NCI-H1105 (cell line): ENCODE measurements around the gene ANKRD44.
"Not testable (repeated sequence)": the region's sequence is repeated elsewhere in the genome, so short reads cannot be mapped to it uniquely, and the experiment has no call there.

Experiments
- DNase-seq: peaks from one replicate; lab custom pipeline; 2025; lab: John Stamatoyannopoulos, UW

ANKRD44 gene

DNA sequence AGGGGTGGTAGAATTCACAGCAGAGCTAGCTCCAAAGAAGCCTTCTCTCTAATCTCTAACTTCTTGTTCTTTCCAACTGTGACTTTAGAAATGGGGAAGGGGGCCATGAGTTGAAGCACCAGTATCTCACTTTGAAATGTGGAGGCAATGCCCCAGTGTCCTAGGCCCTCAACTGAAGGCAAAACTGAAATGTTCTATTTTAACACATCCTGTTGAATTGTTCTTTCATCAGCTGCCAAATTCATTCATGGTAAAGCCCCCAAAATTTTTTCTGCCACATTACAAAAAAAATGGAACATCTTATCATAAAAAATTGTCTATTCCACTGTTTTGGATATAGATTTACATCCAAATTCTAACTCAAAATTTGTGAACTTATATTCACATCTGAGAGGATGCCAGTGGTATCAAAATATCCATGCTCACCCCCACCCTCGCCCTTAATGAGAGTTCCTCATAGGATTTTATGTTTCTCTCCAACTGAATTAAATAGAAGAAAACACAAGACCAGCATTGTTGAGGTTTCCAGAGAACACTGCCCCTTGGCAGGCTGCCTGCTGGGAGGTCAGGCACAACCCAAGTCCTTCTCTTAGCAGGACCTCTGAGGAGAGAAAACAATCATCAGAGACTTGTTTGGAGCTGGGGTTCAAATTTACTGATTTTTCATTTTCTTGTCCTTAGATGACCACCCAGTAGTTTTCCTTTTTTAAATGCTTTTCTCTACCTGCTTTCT lies 236.7 kb downstream of the ANKRD44 start:
- DNase-seq = no peak

DNA sequence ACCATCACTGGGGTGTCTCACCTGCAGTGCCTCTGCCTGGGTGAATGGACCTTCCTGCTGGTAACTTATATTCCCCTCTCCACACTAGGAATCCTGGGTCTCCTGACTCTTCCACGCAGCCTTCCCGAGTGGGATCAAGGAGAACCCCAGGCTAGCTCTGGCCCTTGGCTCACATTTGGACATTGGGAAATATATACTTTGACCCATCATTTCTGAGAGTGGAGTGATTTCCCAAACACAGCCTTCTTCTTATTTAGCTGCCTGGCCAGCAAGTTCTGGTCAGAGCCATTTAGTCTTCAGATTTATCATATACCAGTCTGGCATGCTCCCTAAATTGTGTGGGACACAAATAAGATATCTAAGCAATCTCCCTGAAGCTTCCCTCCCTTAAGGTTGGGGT lies 237.3 kb downstream of the ANKRD44 start:
- no peak for DNase-seq

DNA sequence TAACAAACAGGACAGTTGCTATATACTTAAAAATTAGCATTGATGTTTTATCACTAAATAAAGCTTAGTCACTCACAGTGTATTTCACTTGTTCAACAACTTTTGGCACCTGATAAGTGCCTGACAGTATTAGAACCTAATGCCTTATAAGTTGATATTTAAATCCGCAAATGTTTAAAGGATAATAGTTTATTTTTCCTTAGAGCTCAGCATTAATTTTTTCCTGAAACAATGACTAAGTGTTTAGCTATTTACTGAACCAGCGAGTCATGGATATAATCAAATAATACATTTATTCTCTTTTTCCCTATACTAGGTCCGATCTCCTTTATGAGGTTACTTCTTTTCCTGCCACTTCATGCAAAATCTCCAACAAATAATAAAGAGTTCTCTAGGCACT lies 238.0 kb downstream of the ANKRD44 start:
- no peak for DNase-seq

DNA sequence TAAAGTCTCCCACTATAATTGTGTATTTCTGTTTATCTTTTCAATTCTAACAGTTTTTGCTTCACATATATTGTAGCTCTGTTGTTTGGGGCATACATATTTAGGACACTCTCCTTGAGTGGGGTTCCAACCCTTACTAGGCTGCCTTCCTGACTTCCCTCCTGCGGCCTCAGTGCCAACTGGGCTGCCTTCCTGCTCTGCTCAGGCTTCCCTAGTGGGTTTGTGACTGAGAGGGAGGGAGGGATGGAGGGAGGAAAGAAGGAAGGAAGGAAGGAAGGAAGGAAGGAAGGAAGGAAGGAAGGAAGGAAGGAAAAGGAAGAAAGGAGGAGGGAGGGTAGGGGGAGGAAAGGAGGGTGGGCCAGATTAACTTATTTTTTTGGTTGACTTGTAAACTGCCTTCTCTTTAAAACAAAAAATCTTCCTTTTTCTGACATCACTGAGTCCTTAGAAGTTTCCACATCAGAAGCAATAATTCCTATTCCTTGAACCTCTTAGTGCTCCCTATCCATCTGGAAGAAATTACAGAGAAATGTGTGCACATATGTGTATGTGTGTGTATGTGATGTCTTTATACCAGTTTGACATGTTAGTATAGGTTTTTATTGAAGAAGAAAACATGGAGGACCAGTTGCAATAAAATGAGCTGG lies 238.7 kb downstream of the ANKRD44 start:
- DNase-seq = no peak

- DNase-seq = no peak
Observed at GRCh38 chr2:197071213-197071612, 239.4 kb downstream of the ANKRD44 start.

GRCh38 chr2:197069958-197070357 lies 240.6 kb downstream of the ANKRD44 start:
- no peak for DNase-seq

GRCh38 chr2:197062574-197062973 lies 248.0 kb downstream of the ANKRD44 start:
- DNase-seq = not testable (repeated sequence)

GRCh38 chr2:197059477-197059876 lies 251.1 kb downstream of the ANKRD44 start:
- DNase-seq = no peak

DNA sequence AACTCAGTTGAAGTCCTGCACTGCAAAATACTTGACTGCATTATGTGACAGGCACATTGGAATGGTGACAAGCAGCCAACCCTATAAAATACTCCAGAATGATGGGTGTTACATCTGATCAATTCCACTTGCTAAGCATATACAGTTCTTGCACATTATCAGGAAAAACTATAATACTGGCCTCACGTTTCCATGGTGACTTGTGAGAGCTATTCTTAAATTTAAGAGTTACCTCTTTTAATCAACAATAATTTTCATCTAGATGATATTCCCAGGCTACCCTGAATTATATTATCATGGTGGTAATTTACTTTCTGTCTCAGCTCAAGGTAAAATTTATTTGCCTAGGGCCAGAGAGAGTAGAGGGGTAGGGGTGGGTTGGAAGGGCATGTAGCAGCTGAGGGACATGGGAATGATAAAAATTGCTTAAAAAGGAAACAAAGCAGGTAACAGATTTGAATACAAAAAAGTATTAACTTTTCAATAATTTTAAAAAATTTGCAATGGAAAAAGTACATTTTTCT lies 251.7 kb downstream of the ANKRD44 start:
- no peak for DNase-seq

GRCh38 chr2:197057959-197058358 lies 252.6 kb downstream of the ANKRD44 start:
- no peak for DNase-seq

GRCh38 chr2:197055045-197055444 lies 255.5 kb downstream of the ANKRD44 start:
- no peak for DNase-seq

DNA sequence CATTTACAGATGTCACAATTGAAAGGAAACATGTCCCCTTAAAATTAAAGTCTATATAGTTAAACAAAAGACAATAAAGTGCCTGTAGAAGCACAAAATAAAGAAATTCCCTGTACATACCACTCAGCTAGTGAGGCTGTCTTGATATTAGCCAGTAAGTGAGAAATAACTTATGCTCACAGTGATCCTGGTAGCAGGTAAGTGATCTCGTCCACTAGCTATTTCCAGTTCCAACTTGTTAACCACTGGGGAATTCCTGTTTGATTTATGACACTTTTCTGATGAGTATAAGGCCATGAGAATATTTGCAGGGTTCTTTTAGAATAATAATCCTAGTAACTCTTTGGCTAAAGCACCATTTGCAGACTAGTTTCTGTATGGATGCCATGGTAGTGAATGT lies 256.1 kb downstream of the ANKRD44 start:
- no peak for DNase-seq

- peak; percentile 93 for DNase-seq
Observed at GRCh38 chr2:197052356-197052755, 258.2 kb downstream of the ANKRD44 start.

GRCh38 chr2:197045115-197045514 lies 265.5 kb downstream of the ANKRD44 start:
- DNase-seq = no peak

- no peak for DNase-seq
Observed at GRCh38 chr2:197042739-197043196, 267.8 kb downstream of the ANKRD44 start.

DNA sequence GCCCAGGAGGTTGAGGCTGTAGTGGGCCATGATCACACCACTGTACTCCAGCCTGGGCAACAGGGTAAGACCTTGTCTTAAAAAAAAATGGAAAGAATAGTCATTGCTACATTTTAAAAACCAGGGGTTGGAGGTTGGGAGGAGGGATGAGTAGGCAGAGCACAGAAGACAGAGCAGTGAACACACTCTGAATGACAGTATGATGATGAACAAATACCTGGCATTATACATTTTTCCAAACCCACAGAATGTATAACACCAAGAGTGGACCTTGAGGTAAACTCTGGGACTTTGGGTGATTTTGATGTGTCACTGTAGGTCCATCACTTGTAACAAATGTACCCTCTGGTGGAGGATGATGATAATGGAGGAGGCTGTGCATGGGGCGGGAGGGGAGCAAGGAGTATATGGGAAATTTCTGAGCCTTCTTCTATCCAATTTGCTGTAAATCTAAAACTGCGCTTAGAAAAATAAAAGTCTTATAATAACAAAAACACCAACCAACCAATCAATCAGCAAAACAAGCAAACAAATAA lies 272.6 kb downstream of the ANKRD44 start:
- no peak for DNase-seq

- DNase-seq = no peak
Observed at GRCh38 chr2:197035002-197035401, 275.6 kb downstream of the ANKRD44 start.

- DNase-seq = no peak
Observed at GRCh38 chr2:197034292-197034691, 276.3 kb downstream of the ANKRD44 start.

- no peak for DNase-seq
Observed at GRCh38 chr2:197033222-197033621, 277.4 kb downstream of the ANKRD44 start.

DNA sequence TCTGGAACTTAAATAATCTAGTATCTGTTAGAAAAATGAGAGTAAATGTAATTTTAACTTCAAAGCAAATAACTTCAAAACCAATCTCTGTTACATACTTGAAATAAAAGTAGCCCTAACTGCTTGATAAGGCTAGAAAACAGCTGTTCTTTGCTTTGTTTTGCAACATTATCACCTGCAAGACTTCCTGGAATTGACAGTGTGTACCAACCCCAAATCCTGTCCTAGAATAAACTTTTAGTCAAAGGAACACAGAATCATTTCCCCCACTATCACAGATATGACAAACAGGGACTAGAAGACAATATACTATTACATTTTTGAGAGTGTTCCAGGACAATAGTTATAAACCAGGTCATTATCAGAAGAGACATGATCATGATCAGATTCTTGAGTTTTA lies 278.8 kb downstream of the ANKRD44 start:
- DNase-seq = no peak

DNA sequence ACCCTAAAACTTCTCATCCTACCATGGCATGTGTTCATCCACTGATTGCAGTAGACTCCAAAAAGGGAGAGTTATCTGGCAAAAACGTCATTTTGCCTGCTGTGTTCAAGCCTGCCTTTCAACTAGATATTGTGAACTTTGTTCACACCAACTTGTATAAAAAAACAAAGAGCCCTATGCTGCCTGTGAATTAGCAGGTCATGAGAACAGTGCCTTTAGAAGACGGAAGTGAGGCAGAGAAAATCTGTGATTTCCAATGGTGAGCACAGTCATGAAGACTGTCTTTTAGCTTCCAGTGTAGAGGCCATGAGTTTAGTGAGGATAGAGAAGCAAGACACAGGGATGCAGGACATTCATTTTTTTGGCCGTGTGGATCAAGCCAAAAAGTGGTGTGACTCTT lies 280.5 kb downstream of the ANKRD44 start:
- DNase-seq = no peak

- no peak for DNase-seq
Observed at GRCh38 chr2:197028633-197029032, 281.9 kb downstream of the ANKRD44 start.

DNA sequence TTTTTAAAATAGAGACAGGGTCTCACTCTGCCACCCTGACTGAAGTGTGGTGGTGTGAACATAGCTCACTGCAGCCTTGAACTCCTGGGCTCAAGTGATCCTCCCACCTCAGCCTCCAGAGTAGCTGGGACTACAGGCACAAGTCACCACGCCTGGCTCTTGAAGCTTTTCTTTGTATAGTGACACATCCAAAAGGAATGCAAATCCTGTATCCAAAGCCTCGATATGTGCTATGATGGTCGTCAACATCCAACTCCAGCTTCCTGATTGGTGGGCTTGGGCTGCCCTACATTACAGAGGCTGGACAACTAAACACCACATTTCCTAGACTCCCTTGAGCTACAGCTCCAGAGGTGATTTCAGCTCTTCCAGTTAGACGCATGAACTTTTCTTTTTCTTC lies 282.4 kb downstream of the ANKRD44 start:
- DNase-seq = no peak
